ENCODE measurements around the gene TSPAN15.

TSPAN15 gene

GRCh38 chr10:69503001-69503895 lies 52.0 kb downstream of the TSPAN15 start:
- Histone ChIP-seq H3K27me3 (replicated peaks; ENCODE audit: control insufficient read depth, insufficient read depth, low read length) (no peaks in the 10 kb centered on the region; the same call in 1 of the 2 replicates), H3K4me3 (replicated peaks; ENCODE audit: low read depth, low read length) (no peak overlapping the region), H3K36me3 (ENCODE audit: control insufficient read depth, insufficient read depth, low read length) (no peaks in the 10 kb centered on the region)
- no peak for TF ChIP-seq CTCF (IDR thresholded peaks at IDR 0.05; ENCODE audit: insufficient read depth, low read length, poor library complexity, severe bottlenecking)
- no peak for DNase-seq (ENCODE audit: extremely low read depth, insufficient read length)

GRCh38 chr10:69503896-69504265 lies 52.6 kb downstream of the TSPAN15 start:
- Histone ChIP-seq H3K27me3 (replicated peaks; ENCODE audit: control insufficient read depth, insufficient read depth, low read length) (no peaks in the 10 kb centered on the region; the same call in 1 of the 2 replicates), H3K4me3 (replicated peaks; ENCODE audit: low read depth, low read length) (no peak overlapping the region), H3K36me3 (ENCODE audit: control insufficient read depth, insufficient read depth, low read length) (no peaks in the 10 kb centered on the region)
- DNase-seq (ENCODE audit: extremely low read depth, insufficient read length), result no peak
- TF ChIP-seq CTCF (IDR thresholded peaks at IDR 0.05; ENCODE audit: insufficient read depth, low read length, poor library complexity, severe bottlenecking), result no peak

GRCh38 chr10:69504576-69505250 lies 53.4 kb downstream of the TSPAN15 start:
- Histone ChIP-seq H3K27me3 (replicated peaks; ENCODE audit: control insufficient read depth, insufficient read depth, low read length) (no peaks in the 10 kb centered on the region; the same call in 1 of the 2 replicates), H3K4me3 (replicated peaks; ENCODE audit: low read depth, low read length) (no peak overlapping the region), H3K36me3 (ENCODE audit: control insufficient read depth, insufficient read depth, low read length) (no peaks in the 10 kb centered on the region)
- DNase-seq (ENCODE audit: extremely low read depth, insufficient read length), result no peak
- TF ChIP-seq CTCF (IDR thresholded peaks at IDR 0.05; ENCODE audit: insufficient read depth, low read length, poor library complexity, severe bottlenecking), result no peak

- TF ChIP-seq CTCF (IDR thresholded peaks at IDR 0.05; ENCODE audit: insufficient read depth, low read length, poor library complexity, severe bottlenecking), result no peak
- Histone ChIP-seq H3K4me3 (replicated peaks; ENCODE audit: low read depth, low read length) (no peak overlapping the region), H3K27me3 (replicated peaks; ENCODE audit: control insufficient read depth, insufficient read depth, low read length) (no peaks in the 10 kb centered on the region; the same call in 1 of the 2 replicates), H3K36me3 (ENCODE audit: control insufficient read depth, insufficient read depth, low read length) (no peaks in the 10 kb centered on the region)
- DNase-seq (ENCODE audit: extremely low read depth, insufficient read length), result no peak
Measured at GRCh38 chr10:69505636-69506318, 54.5 kb downstream of the TSPAN15 start.

- no peak for TF ChIP-seq CTCF (IDR thresholded peaks at IDR 0.05; ENCODE audit: insufficient read depth, low read length, poor library complexity, severe bottlenecking)
- DNase-seq (ENCODE audit: extremely low read depth, insufficient read length), result no peak
- Histone ChIP-seq H3K27me3 (replicated peaks; ENCODE audit: control insufficient read depth, insufficient read depth, low read length) (no peaks in the 10 kb centered on the region), H3K4me3 (replicated peaks; ENCODE audit: low read depth, low read length) (no peak overlapping the region), H3K36me3 (ENCODE audit: control insufficient read depth, insufficient read depth, low read length) (no peaks in the 10 kb centered on the region)
Measured at GRCh38 chr10:69506487-69506833, 55.2 kb downstream of the TSPAN15 start.

All from GM06990 (cell line).